ENCODE measurements around the gene MORN1.

DNA sequence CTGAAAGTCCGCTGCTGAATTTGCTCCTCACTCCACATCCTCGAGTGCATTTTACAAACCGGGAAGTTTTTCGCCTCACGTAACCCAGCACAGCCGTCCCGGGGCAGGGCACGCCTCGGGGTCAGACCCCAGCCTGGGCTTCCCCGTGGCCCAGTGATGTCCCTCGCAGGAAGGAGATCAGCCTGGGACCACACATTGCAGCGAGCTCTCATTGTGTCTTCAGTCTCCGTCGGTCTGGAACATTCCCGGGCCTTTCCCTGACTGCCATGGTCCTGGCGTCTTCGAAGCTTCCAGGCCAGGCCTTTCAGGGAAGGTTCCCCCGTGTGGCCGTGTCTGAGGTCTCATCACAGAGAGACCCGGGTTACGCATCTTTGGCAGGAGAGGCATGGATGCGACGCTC, 43.5 kb downstream of the MORN1 start:
- TF ChIP-seq CTCF (IDR thresholded peaks at IDR 0.05) (no peak), POLR2A (IDR thresholded peaks at IDR 0.05) (no peak), POLR2AphosphoS5 (IDR thresholded peaks at IDR 0.05) (no peak), EP300 (IDR thresholded peaks at IDR 0.05) (no peak)
